ENCODE results near the gene CRHR1.

The CRHR1 gene

DNA sequence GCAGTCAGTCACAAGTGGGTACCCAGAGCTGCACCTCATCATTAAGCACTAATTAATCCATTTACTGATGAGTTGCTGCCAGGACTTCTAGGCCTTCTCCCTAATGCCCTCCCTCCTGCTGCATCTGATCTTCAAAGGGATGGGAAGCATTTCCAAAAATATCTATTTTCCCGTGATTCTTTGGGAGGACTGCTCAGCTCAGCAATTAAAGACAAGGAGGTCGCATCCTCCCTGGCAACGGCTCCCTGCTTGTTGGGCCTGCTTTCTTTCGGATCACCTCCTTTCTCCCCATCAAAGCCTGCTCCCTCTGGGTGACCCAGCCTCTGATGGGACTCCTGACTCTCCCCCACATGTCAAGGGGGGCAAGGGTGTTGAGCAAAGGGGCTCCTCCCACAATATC, 34.6 kb downstream of the CRHR1 start:
- Histone ChIP-seq H3K36me3 (ENCODE audit: control insufficient read depth, insufficient read depth, low read length) (no peaks in the 10 kb centered on the region), H3K4me3 (ENCODE audit: insufficient read depth, low read depth, low read length, poor library complexity, severe bottlenecking) (no peak overlapping the region), H3K9me3 (ENCODE audit: control insufficient read depth, low read length) (no peaks in the 10 kb centered on the region), H3K27ac (ENCODE audit: insufficient read depth, low read length, poor library complexity, severe bottlenecking) (no peak overlapping the region), H3K4me1 (ENCODE audit: control insufficient read depth, insufficient read depth, low read length, poor library complexity, severe bottlenecking) (no peaks in the 10 kb centered on the region), H3K27me3 (replicated peaks; ENCODE audit: control insufficient read depth, insufficient read depth, low read length, poor library complexity, severe bottlenecking) (no peaks in the 10 kb centered on the region)
- DNase-seq: no peak

GRCh38 chr17:45819632-45820031, 35.5 kb downstream of the CRHR1 start:
- no peak for DNase-seq
- no peaks in the 10 kb centered on the region for H3K9me3 ChIP-seq (ENCODE audit: control insufficient read depth, low read length)
- H3K4me3 ChIP-seq (ENCODE audit: insufficient read depth, low read depth, low read length, poor library complexity, severe bottlenecking): no peak overlapping the region
- H3K36me3 ChIP-seq (ENCODE audit: control insufficient read depth, insufficient read depth, low read length): no peaks in the 10 kb centered on the region
- no peak overlapping the region for H3K27ac ChIP-seq (ENCODE audit: insufficient read depth, low read length, poor library complexity, severe bottlenecking)
- H3K4me1 ChIP-seq (ENCODE audit: control insufficient read depth, insufficient read depth, low read length, poor library complexity, severe bottlenecking): no peaks in the 10 kb centered on the region
- H3K27me3 ChIP-seq (replicated peaks; ENCODE audit: control insufficient read depth, insufficient read depth, low read length, poor library complexity, severe bottlenecking): no peaks in the 10 kb centered on the region

DNA sequence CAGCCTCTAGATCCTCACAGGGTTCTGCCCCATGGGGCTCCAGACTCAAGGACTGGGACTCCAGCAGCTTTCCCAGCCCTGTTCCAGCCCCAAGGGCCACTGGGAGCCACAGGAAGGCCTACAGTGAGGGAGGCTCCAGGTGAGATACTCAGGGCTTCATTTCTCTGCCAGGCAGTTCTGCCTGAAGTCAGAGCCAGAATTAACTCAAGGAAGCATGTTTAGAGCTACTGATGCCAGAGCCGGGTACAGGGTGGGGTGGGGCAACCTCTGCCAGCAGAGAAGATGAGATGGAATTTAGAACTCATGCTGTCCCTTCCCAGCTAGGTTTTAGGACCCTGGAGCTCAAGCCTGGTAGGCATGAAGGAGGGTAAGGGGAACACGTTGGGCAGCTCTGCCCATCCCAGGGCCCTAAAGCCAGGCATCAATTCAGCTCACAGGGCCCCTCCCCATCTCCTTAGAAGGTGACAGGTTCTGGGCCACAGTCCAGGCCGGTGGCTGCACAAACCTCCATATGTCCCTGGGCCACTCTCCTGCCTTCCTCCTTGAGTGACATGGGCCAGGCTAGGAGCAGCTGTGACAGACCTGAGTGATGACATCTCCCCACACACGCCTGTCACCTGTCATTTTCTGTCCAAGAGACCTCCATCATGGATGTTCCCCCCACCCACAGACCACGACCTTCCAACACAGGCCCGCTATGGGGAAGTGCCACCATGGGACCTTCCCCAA, 36.1 kb downstream of the CRHR1 start:
- no peak for DNase-seq
- no peaks in the 10 kb centered on the region for H3K4me1 ChIP-seq (ENCODE audit: control insufficient read depth, insufficient read depth, low read length, poor library complexity, severe bottlenecking)
- H3K9me3 ChIP-seq (ENCODE audit: control insufficient read depth, low read length): no peaks in the 10 kb centered on the region
- H3K4me3 ChIP-seq (ENCODE audit: insufficient read depth, low read depth, low read length, poor library complexity, severe bottlenecking): no peak overlapping the region
- H3K27me3 ChIP-seq (replicated peaks; ENCODE audit: control insufficient read depth, insufficient read depth, low read length, poor library complexity, severe bottlenecking): no peaks in the 10 kb centered on the region
- no peak overlapping the region for H3K27ac ChIP-seq (ENCODE audit: insufficient read depth, low read length, poor library complexity, severe bottlenecking)
- H3K36me3 ChIP-seq (ENCODE audit: control insufficient read depth, insufficient read depth, low read length): no peaks in the 10 kb centered on the region

- H3K9me3 ChIP-seq (ENCODE audit: control insufficient read depth, low read length): no peaks in the 10 kb centered on the region
- no peaks in the 10 kb centered on the region for H3K4me1 ChIP-seq (ENCODE audit: control insufficient read depth, insufficient read depth, low read length, poor library complexity, severe bottlenecking)
- no peaks in the 10 kb centered on the region for H3K27me3 ChIP-seq (replicated peaks; ENCODE audit: control insufficient read depth, insufficient read depth, low read length, poor library complexity, severe bottlenecking)
- no peak overlapping the region for H3K27ac ChIP-seq (ENCODE audit: insufficient read depth, low read length, poor library complexity, severe bottlenecking)
- no peak overlapping the region for H3K4me3 ChIP-seq (ENCODE audit: insufficient read depth, low read depth, low read length, poor library complexity, severe bottlenecking)
- no peak for DNase-seq
- H3K36me3 ChIP-seq (ENCODE audit: control insufficient read depth, insufficient read depth, low read length): no peaks in the 10 kb centered on the region
These were observed 37.0 kb downstream of the CRHR1 start for GRCh38 chr17:45821147-45821546.

- Histone ChIP-seq H3K4me1 (ENCODE audit: control insufficient read depth, insufficient read depth, low read length, poor library complexity, severe bottlenecking) (no peaks in the 10 kb centered on the region), H3K36me3 (ENCODE audit: control insufficient read depth, insufficient read depth, low read length) (no peaks in the 10 kb centered on the region), H3K27ac (ENCODE audit: insufficient read depth, low read length, poor library complexity, severe bottlenecking) (no peak overlapping the region), H3K4me3 (ENCODE audit: insufficient read depth, low read depth, low read length, poor library complexity, severe bottlenecking) (no peak overlapping the region), H3K9me3 (ENCODE audit: control insufficient read depth, low read length) (no peaks in the 10 kb centered on the region), H3K27me3 (replicated peaks; ENCODE audit: control insufficient read depth, insufficient read depth, low read length, poor library complexity, severe bottlenecking) (no peaks in the 10 kb centered on the region)
- no peak for DNase-seq
These were observed 39.5 kb downstream of the CRHR1 start for GRCh38 chr17:45823598-45823997.

DNA sequence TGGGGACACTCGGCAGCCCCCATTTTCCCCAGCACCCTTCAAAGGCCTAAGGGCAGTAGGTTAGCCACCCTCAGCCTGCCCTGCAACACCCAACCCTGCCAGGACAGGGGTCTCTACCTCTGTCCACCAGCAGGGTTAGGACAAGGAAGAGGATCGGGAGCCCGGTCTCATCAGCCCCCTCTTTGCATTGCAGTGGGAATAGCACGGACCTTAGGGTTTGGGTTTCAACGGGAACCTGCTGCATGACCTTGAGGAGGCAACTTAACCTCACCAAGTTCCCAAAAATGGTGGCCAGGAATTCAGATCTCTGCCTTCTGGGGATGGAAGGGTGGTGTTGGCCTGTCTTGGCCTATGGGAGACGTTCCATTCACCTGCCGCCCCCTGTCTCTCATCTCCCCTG, 40.4 kb downstream of the CRHR1 start:
- H3K27me3 ChIP-seq (replicated peaks; ENCODE audit: control insufficient read depth, insufficient read depth, low read length, poor library complexity, severe bottlenecking): no peaks in the 10 kb centered on the region
- no peak overlapping the region for H3K4me3 ChIP-seq (ENCODE audit: insufficient read depth, low read depth, low read length, poor library complexity, severe bottlenecking)
- DNase-seq: no peak
- H3K36me3 ChIP-seq (ENCODE audit: control insufficient read depth, insufficient read depth, low read length): no peaks in the 10 kb centered on the region
- H3K27ac ChIP-seq (ENCODE audit: insufficient read depth, low read length, poor library complexity, severe bottlenecking): no peak overlapping the region
- no peaks in the 10 kb centered on the region for H3K4me1 ChIP-seq (ENCODE audit: control insufficient read depth, insufficient read depth, low read length, poor library complexity, severe bottlenecking)
- no peaks in the 10 kb centered on the region for H3K9me3 ChIP-seq (ENCODE audit: control insufficient read depth, low read length)

- no peaks in the 10 kb centered on the region for H3K36me3 ChIP-seq (ENCODE audit: control insufficient read depth, insufficient read depth, low read length)
- H3K4me3 ChIP-seq (ENCODE audit: insufficient read depth, low read depth, low read length, poor library complexity, severe bottlenecking): no peak overlapping the region
- DNase-seq: no peak
- no peaks in the 10 kb centered on the region for H3K4me1 ChIP-seq (ENCODE audit: control insufficient read depth, insufficient read depth, low read length, poor library complexity, severe bottlenecking)
- no peaks in the 10 kb centered on the region for H3K9me3 ChIP-seq (ENCODE audit: control insufficient read depth, low read length)
- no peak overlapping the region for H3K27ac ChIP-seq (ENCODE audit: insufficient read depth, low read length, poor library complexity, severe bottlenecking)
- no peaks in the 10 kb centered on the region for H3K27me3 ChIP-seq (replicated peaks; ENCODE audit: control insufficient read depth, insufficient read depth, low read length, poor library complexity, severe bottlenecking)
These were observed 40.9 kb downstream of the CRHR1 start for GRCh38 chr17:45824901-45825492.

GRCh38 chr17:45825792-45826191, 41.7 kb downstream of the CRHR1 start:
- Histone ChIP-seq H3K27ac (ENCODE audit: insufficient read depth, low read length, poor library complexity, severe bottlenecking) (no peak overlapping the region), H3K27me3 (replicated peaks; ENCODE audit: control insufficient read depth, insufficient read depth, low read length, poor library complexity, severe bottlenecking) (no peaks in the 10 kb centered on the region), H3K4me3 (ENCODE audit: insufficient read depth, low read depth, low read length, poor library complexity, severe bottlenecking) (no peak overlapping the region), H3K4me1 (ENCODE audit: control insufficient read depth, insufficient read depth, low read length, poor library complexity, severe bottlenecking) (no peaks in the 10 kb centered on the region), H3K36me3 (ENCODE audit: control insufficient read depth, insufficient read depth, low read length) (no peaks in the 10 kb centered on the region), H3K9me3 (ENCODE audit: control insufficient read depth, low read length) (no peaks in the 10 kb centered on the region)
- DNase-seq: no peak

GRCh38 chr17:45826919-45827588, 42.9 kb downstream of the CRHR1 start:
- no peaks in the 10 kb centered on the region for H3K36me3 ChIP-seq (ENCODE audit: control insufficient read depth, insufficient read depth, low read length)
- no peaks in the 10 kb centered on the region for H3K9me3 ChIP-seq (ENCODE audit: control insufficient read depth, low read length)
- no peak for DNase-seq
- no peak overlapping the region for H3K4me3 ChIP-seq (ENCODE audit: insufficient read depth, low read depth, low read length, poor library complexity, severe bottlenecking)
- no peaks in the 10 kb centered on the region for H3K27me3 ChIP-seq (replicated peaks; ENCODE audit: control insufficient read depth, insufficient read depth, low read length, poor library complexity, severe bottlenecking)
- no peak overlapping the region for H3K27ac ChIP-seq (ENCODE audit: insufficient read depth, low read length, poor library complexity, severe bottlenecking)
- peaks cover 2% of the 10 kb centered on the region for H3K4me1 ChIP-seq (ENCODE audit: control insufficient read depth, insufficient read depth, low read length, poor library complexity, severe bottlenecking)

- H3K36me3 ChIP-seq (ENCODE audit: control insufficient read depth, insufficient read depth, low read length): no peaks in the 10 kb centered on the region
- DNase-seq: no peak
- no peaks in the 10 kb centered on the region for H3K27me3 ChIP-seq (replicated peaks; ENCODE audit: control insufficient read depth, insufficient read depth, low read length, poor library complexity, severe bottlenecking)
- H3K4me1 ChIP-seq (ENCODE audit: control insufficient read depth, insufficient read depth, low read length, poor library complexity, severe bottlenecking): peaks cover 5% of the 10 kb centered on the region
- H3K4me3 ChIP-seq (ENCODE audit: insufficient read depth, low read depth, low read length, poor library complexity, severe bottlenecking): no peak overlapping the region
- no peaks in the 10 kb centered on the region for H3K9me3 ChIP-seq (ENCODE audit: control insufficient read depth, low read length)
- H3K27ac ChIP-seq (ENCODE audit: insufficient read depth, low read length, poor library complexity, severe bottlenecking): no peak overlapping the region
These were observed 44.1 kb downstream of the CRHR1 start for GRCh38 chr17:45828171-45828570.
